Gastroesophageal sphincter (tissue), 3 donors: ENCODE data around the gene DSE.

Experiments used
- CTCF ChIP-seq, 4 experiments: fragments of 200-600 bp in 2 of 4; fragments of 450-650 bp in 2 of 4; sonication (generic) in 1 of 4; IDR thresholded peaks; one replicate each; pipeline ENCODE4 v1.5.1; 2017 to 2019; ENCODE audit warnings: antibody characterized with exemption in 4 of 4, mild to moderate bottlenecking in 2 of 4, moderate library complexity in 2 of 4
- POLR2AphosphoS5 ChIP-seq: sonication (generic); formaldehyde crosslinking; IDR thresholded peaks from one replicate; pipeline ENCODE4 v1.6.1; 2017; ENCODE audit warnings: antibody characterized with exemption

- TF ChIP-seq POLR2AphosphoS5, result no peak
- no peak for TF ChIP-seq CTCF (IDR thresholded peaks at IDR 0.05)
These were observed 18.2 kb downstream of the DSE start for GRCh38 chr6:116388924-116389323.
